ENCODE data around the gene RAD52. TPM values are rescaled to one million over a fixed set of nuclear protein-coding genes. Genes with fewer than 3 reads are reported as not detected.

The RAD52 gene
- polyA plus RNA-seq, 2 of the 4 experiments (the other 2 are of a cell fraction), result 12.9 to 29.6 TPM

GRCh38 chr12:997505-997904 lies 48.0 kb upstream of the RAD52 start:
- no peak for ATAC-seq
- CTCF ChIA-PET, result interaction anchor here (1.4 to 2.3 kb wide), 2 partner anchors 15 to 95 kb away, joined by 4 to 6 read pairs; no protein-coding TSS in a partner anchor
- POLR2A ChIA-PET, result interaction anchor here (0.5 kb wide), 1 partner anchor 34 kb away, joined by 3 read pairs; no protein-coding TSS in a partner anchor
- Histone ChIP-seq H3K4me1 (peaks cover 24% of the 10 kb centered on the region), H3K27ac (no peak overlapping the region), H3K4me2 (no peak overlapping the region), H3K9me3 (no peaks in the 10 kb centered on the region), H3K4me3 (no peak overlapping the region)
- WGBS (ENCODE audit: missing lambda C conversion rate), result 91% methylated on average over 1 of the region's 1 CpG
- DNase-seq (ENCODE audit: low read depth in 1 of 2, low spot score in 1 of 2), result no peak
- no peak for TF ChIP-seq MAFK (IDR thresholded peaks at IDR 0.05; ENCODE audit: partially characterized antibody)
- TF ChIP-seq RARB (CRISPR knock-in tag; IDR thresholded peaks at IDR 0.05), result no peak
- no peak for TF ChIP-seq NPAS2 (CRISPR knock-in tag; IDR thresholded peaks at IDR 0.05; ENCODE audit: borderline replicate concordance)
- TF ChIP-seq TP53 (CRISPR knock-in tag; IDR thresholded peaks at IDR 0.05), result no peak
- no peak for TF ChIP-seq EP300 (IDR thresholded peaks at IDR 0.05)
- no peak for TF ChIP-seq USF2 (IDR thresholded peaks at IDR 0.05)
- TF ChIP-seq MYC (IDR thresholded peaks at IDR 0.05; ENCODE audit: borderline replicate concordance, low read length), result no peak
- TF ChIP-seq ZSCAN20 (CRISPR knock-in tag; IDR thresholded peaks at IDR 0.05), result no peak
- no peak for TF ChIP-seq MAX (IDR thresholded peaks at IDR 0.05)
- TF ChIP-seq HDAC2 (IDR thresholded peaks at IDR 0.05), result no peak
- TF ChIP-seq GATA3 (IDR thresholded peaks at IDR 0.05; ENCODE audit: borderline replicate concordance), result no peak
- no peak for TF ChIP-seq HOXB5 (CRISPR knock-in tag; IDR thresholded peaks at IDR 0.05)
- no peak for TF ChIP-seq FOSL2 (IDR thresholded peaks at IDR 0.05)
- no peak for TF ChIP-seq FOSL2 (CRISPR knock-in tag; IDR thresholded peaks at IDR 0.05)
- no peak for TF ChIP-seq EHMT2 (IDR thresholded peaks at IDR 0.05; ENCODE audit: low read depth)
- no peak for TF ChIP-seq SMC3 (IDR thresholded peaks at IDR 0.05)
- no peak for FAIRE-seq

GRCh38 chr12:996881-997280 lies 47.4 kb upstream of the RAD52 start:
- Histone ChIP-seq H3K9me3 (no peaks in the 10 kb centered on the region), H3K4me3 (no peak overlapping the region), H3K4me1 (peaks cover 30% of the 10 kb centered on the region), H3K4me2 (no peak overlapping the region), H3K27ac (no peak overlapping the region)
- FAIRE-seq (no peak), ATAC-seq (no peak), DNase-seq (ENCODE audit: low read depth in 1 of 2, low spot score in 1 of 2) (no peak)
- CTCF ChIA-PET, result interaction anchor here (1.5 to 2.3 kb wide), 2 partner anchors 15 to 96 kb away, joined by 6 read pairs; no protein-coding TSS in a partner anchor
- POLR2A ChIA-PET, result no interaction called here
- WGBS (ENCODE audit: missing lambda C conversion rate), result 94% methylated on average over 4 of the region's 4 CpGs
- TF ChIP-seq ELK1 (IDR thresholded peaks at IDR 0.05; ENCODE audit: low read depth, low read length) (no peak), HMGXB4 (CRISPR knock-in tag; IDR thresholded peaks at IDR 0.05; ENCODE audit: borderline replicate concordance) (no peak), MAX (IDR thresholded peaks at IDR 0.05) (no peak), MYC (IDR thresholded peaks at IDR 0.05; ENCODE audit: borderline replicate concordance, low read length) (no peak), EHMT2 (IDR thresholded peaks at IDR 0.05; ENCODE audit: low read depth) (no peak), POLR2AphosphoS2 (conservative IDR thresholded peaks at IDR 0.05; ENCODE audit: low read length) (no peak), HEYL (CRISPR knock-in tag; IDR thresholded peaks at IDR 0.05) (no peak), REST (IDR thresholded peaks at IDR 0.05) (no peak), USF2 (IDR thresholded peaks at IDR 0.05) (no peak), CHD4 (IDR thresholded peaks at IDR 0.05; ENCODE audit: borderline replicate concordance) (no peak), MAFK (IDR thresholded peaks at IDR 0.05; ENCODE audit: partially characterized antibody) (no peak), TP53 (CRISPR knock-in tag; IDR thresholded peaks at IDR 0.05) (no peak), FOSB (CRISPR knock-in tag; IDR thresholded peaks at IDR 0.05) (no peak), HOXB13 (CRISPR knock-in tag; IDR thresholded peaks at IDR 0.05; ENCODE audit: low read depth) (no peak), JUNB (IDR thresholded peaks at IDR 0.05) (no peak), SMC3 (IDR thresholded peaks at IDR 0.05) (no peak)
